ENCODE measurements around the gene ARHGAP22.

GRCh38 chr10:48454302-48455054 is 150.4 kb downstream of the ARHGAP22 start:
- TF ChIP-seq EZH2 (IDR thresholded peaks at IDR 0.05; ENCODE audit: borderline replicate concordance, low read length) (no peak), CTCF (conservative IDR thresholded peaks at IDR 0.05 in 1 of 2, IDR thresholded peaks at IDR 0.05 in 1 of 2; ENCODE audit: extremely low read depth in 1 of 2, insufficient read depth in 1 of 2, low read depth in 1 of 2, low read length in 2 of 2) (no peak)
